ENCODE results near the gene RREB1. TPM values are rescaled to one million over a fixed set of nuclear protein-coding genes. Genes with fewer than 3 reads are reported as not detected.
A peak's percentile ranks its signal among the peaks of the same experiment; 100 is the strongest.

RREB1 gene
- total and polyA plus RNA-seq, 12 donors = 3.0 to 47.1 (median 36.1) TPM

GRCh38 chr6:7163661-7164071 is 55.9 kb downstream of the RREB1 start:
- 83 to 86% methylated on average over 12 of the region's 12 CpGs for WGBS, 2 donors
- intact Hi-C loops (cut with DNase I) = loop anchor here in 1 of 10 donors (10.0 kb wide), 1 partner anchor 49 kb away; no protein-coding TSS in a partner anchor
- H3K9me3 ChIP-seq = no peaks in the 10 kb centered on the region
- H3K36me3 ChIP-seq = peaks cover 0 to 8% (median 0%) of the 10 kb centered on the region in 9 donors
- peaks cover 12 to 99% (median 82%) of the 10 kb centered on the region in 9 donors for H3K4me1 ChIP-seq
- no peaks in the 10 kb centered on the region for H3K27me3 ChIP-seq
- ATAC-seq (no peak), DNase-seq (no peak)
- H3K27ac ChIP-seq = no peak overlapping the region
- H3K4me3 ChIP-seq = no peak overlapping the region
- TF ChIP-seq CTCF (IDR thresholded peaks at IDR 0.05) = no peak

- intact Hi-C loops (cut with DNase I) = loop anchor here in 2 of 10 donors (5.0 to 10.0 kb wide), 2 partner anchors 50 to 52 kb away; no protein-coding TSS in a partner anchor
- ATAC-seq = no peak
- peaks cover 19 to 99% (median 84%) of the 10 kb centered on the region in 9 donors for H3K4me1 ChIP-seq
- no peaks in the 10 kb centered on the region for H3K9me3 ChIP-seq
- H3K36me3 ChIP-seq = peaks cover 0 to 8% (median 0%) of the 10 kb centered on the region in 9 donors
- peak overlapping the region in 7 of 10 donors; percentile 0 to 78 (median 19) for H3K27ac ChIP-seq
- H3K4me3 ChIP-seq = no peak overlapping the region
- WGBS, 2 donors = 61 to 63% methylated on average over 5 of the region's 5 CpGs
- no peak for TF ChIP-seq CTCF (IDR thresholded peaks at IDR 0.05)
- no peaks in the 10 kb centered on the region for H3K27me3 ChIP-seq
- no peak for DNase-seq
Observed at GRCh38 chr6:7164536-7165001, 56.8 kb downstream of the RREB1 start.

- no peak for TF ChIP-seq CTCF (IDR thresholded peaks at IDR 0.05)
- DNase-seq = peak in 1 of 2 donors; percentile 43
- H3K9me3 ChIP-seq = no peaks in the 10 kb centered on the region
- peaks cover 0 to 8% (median 0%) of the 10 kb centered on the region in 9 donors for H3K36me3 ChIP-seq
- no peak overlapping the region for H3K4me3 ChIP-seq
- peak in 5 of 8 donors; percentile 6 to 35 (median 13) for ATAC-seq
- H3K27me3 ChIP-seq = no peaks in the 10 kb centered on the region
- peak overlapping the region in 7 of 10 donors; percentile 0 to 78 (median 19) for H3K27ac ChIP-seq
- 52 to 53% methylated on average over 11 of the region's 11 CpGs for WGBS, 2 donors
- peaks cover 24 to 99% (median 84%) of the 10 kb centered on the region in 9 donors for H3K4me1 ChIP-seq
- intact Hi-C loops (cut with DNase I) = loop anchor here in 2 of 10 donors (5.0 to 10.0 kb wide), 2 partner anchors 50 to 53 kb away; no protein-coding TSS in a partner anchor
Observed at GRCh38 chr6:7165002-7165889, 57.5 kb downstream of the RREB1 start.

- ATAC-seq (no peak), DNase-seq (no peak)
- no peaks in the 10 kb centered on the region for H3K9me3 ChIP-seq
- H3K27me3 ChIP-seq = no peaks in the 10 kb centered on the region
- peak overlapping the region in 3 of 10 donors; percentile 1 to 78 (median 49) for H3K27ac ChIP-seq
- WGBS, 2 donors = 85 to 87% methylated on average over 4 of the region's 4 CpGs
- H3K36me3 ChIP-seq = peaks cover 0 to 8% (median 0%) of the 10 kb centered on the region in 9 donors
- H3K4me1 ChIP-seq = peaks cover 25 to 99% (median 85%) of the 10 kb centered on the region in 9 donors
- H3K4me3 ChIP-seq = no peak overlapping the region
- intact Hi-C loops (cut with DNase I) = loop anchor here in 2 of 10 donors (5.0 to 10.0 kb wide), 2 partner anchors 51 to 54 kb away; no protein-coding TSS in a partner anchor
- no peak for TF ChIP-seq CTCF (IDR thresholded peaks at IDR 0.05)
Observed at GRCh38 chr6:7165890-7166267, 58.1 kb downstream of the RREB1 start.

Data from heart right ventricle (tissue), 16 donors.